Endodermal cell (in vitro differentiated cells): Measurements from ENCODE around the gene ABCC5. TPM values are rescaled to one million over a fixed set of nuclear protein-coding genes. Genes with fewer than 3 reads are reported as not detected.

Experiments
- DNase-seq: peaks from one replicate; pipeline ENCODE4 v3.0.0-alpha.2; 2017
- H3K27ac ChIP-seq: 2 replicates; pipeline ENCODE4 v1.5.1; 2013; ENCODE audit warnings: mild to moderate bottlenecking, low read depth, low read length, moderate library complexity
- H3K27me3 ChIP-seq: 2 replicates; pipeline ENCODE4 v1.6.1; 2013; ENCODE audit warnings: mild to moderate bottlenecking, low read length, moderate library complexity; ENCODE audit not compliant: insufficient read depth, control insufficient read depth, poor library complexity, severe bottlenecking
- H3K36me3 ChIP-seq: 2 replicates; pipeline ENCODE4 v1.7.0; 2013; ENCODE audit warnings: mild to moderate bottlenecking, low read length, moderate library complexity; ENCODE audit not compliant: control insufficient read depth, insufficient read depth
- H3K4me1 ChIP-seq: one replicate; pipeline ENCODE4 v1.7.0; 2013; ENCODE audit warnings: low read length; ENCODE audit not compliant: control insufficient read depth, insufficient read depth
- H3K4me3 ChIP-seq: 2 replicates; pipeline ENCODE4 v1.5.1; 2013; ENCODE audit warnings: mild to moderate bottlenecking, low read length, moderate library complexity
- H3K9ac ChIP-seq: 2 replicates; pipeline ENCODE4 v1.6.1; 2013; ENCODE audit warnings: mild to moderate bottlenecking, low read length, moderate library complexity; ENCODE audit not compliant: poor library complexity, severe bottlenecking; ENCODE audit errors: extremely low read depth
- H3K9me3 ChIP-seq: 2 replicates; pipeline ENCODE4 v1.6.1; 2013; ENCODE audit warnings: mild to moderate bottlenecking, low read length, moderate library complexity; ENCODE audit not compliant: control insufficient read depth
- H3K27ac Mint-ChIP-seq: 2 replicates; pipeline ENCODE4 v1.8.0; 2020; ENCODE audit warnings: mixed read lengths
- H3K27me3 Mint-ChIP-seq: 2 replicates; pipeline ENCODE4 v1.8.0; 2021; ENCODE audit warnings: mild to moderate bottlenecking, mixed read lengths; ENCODE audit not compliant: insufficient read depth
- H3K36me3 Mint-ChIP-seq: 2 replicates; pipeline ENCODE4 v1.8.0; 2020; ENCODE audit warnings: low read depth, mixed read lengths
- H3K4me1 Mint-ChIP-seq: 2 replicates; pipeline ENCODE4 v1.8.0; 2020; ENCODE audit warnings: mixed read lengths
- H3K4me3 Mint-ChIP-seq: 2 replicates; pipeline ENCODE4 v1.8.0; 2020; ENCODE audit warnings: mild to moderate bottlenecking, moderate library complexity, mixed read lengths
- H3K9me3 Mint-ChIP-seq: 2 replicates; pipeline ENCODE4 v1.8.0; 2020; ENCODE audit warnings: mild to moderate bottlenecking, mixed read lengths
- CTCF ChIP-seq: fragments of 200-600 bp; sonication (generic); conservative IDR thresholded peaks from 2 replicates; pipeline ENCODE4 v1.5.0; 2021; ENCODE audit warnings: antibody characterized with exemption, mild to moderate bottlenecking
- WGBS, 2 experiments: methylation state at CpG; one replicate each; pipeline versions ENCODE4 v1.1.5 to v1.1.7; 2013; ENCODE audit warnings: missing lambda C conversion rate in 2 of 2, mixed read lengths in 1 of 2; ENCODE audit not compliant: insufficient coverage in 1 of 2, insufficient read length in 1 of 2; 5-methylcytosine and 5-hydroxymethylcytosine counted together
- total RNA-seq, 2 donors: library from RNA; stranded (reverse); fragmentation: NEBNext Ultra II Directional in 1 of 2; extraction: Animal tissue kit (Norgen Biotek cat#: 25700) in 1 of 2; gene quantifications; 2 replicates in 1 of 2; 3 replicates in 1 of 2; pipeline ENCODE4 v1.2.1, GENCODE V29; 2021

The ABCC5 gene
- total RNA-seq, 2 donors from 2014 or later, result 32.8 to 35.7 TPM

GRCh38 chr3:183885766-183886165, 131.9 kb downstream of the ABCC5 start:
- no peak overlapping the region for H3K9ac ChIP-seq

GRCh38 chr3:183884427-183885296, 133.0 kb downstream of the ABCC5 start, which contains the start of gene PARL:
TSS of gene PARL (minus strand) at chr3:183884880. CDS start at chr3:183884846, 34 bp downstream.
- peak; percentile 99 for DNase-seq
- H3K4me3 Mint-ChIP-seq, result peak within 1 kb of the TSS; percentile 94
- peaks cover 23% of the 10 kb centered on the region for H3K4me1 Mint-ChIP-seq
- peak within 1 kb of the TSS; percentile 94 for H3K27ac Mint-ChIP-seq
- Histone ChIP-seq H3K9ac (peak within 1 kb of the TSS; percentile 62), H3K4me3 (peak within 1 kb of the TSS; percentile 98), H3K27ac (peak within 1 kb of the TSS; percentile 26), H3K4me1 (no peaks in the 10 kb centered on the region), H3K36me3 (peaks cover 3% of the 10 kb centered on the region), H3K27me3 (peaks cover 5% of the 10 kb centered on the region), H3K9me3 (no peaks in the 10 kb centered on the region)
- H3K27me3 Mint-ChIP-seq, result peaks cover 23% of the 10 kb centered on the region
- peak; percentile 99 for TF ChIP-seq CTCF
- no peaks in the 10 kb centered on the region for H3K9me3 Mint-ChIP-seq
- WGBS, 2 experiments, result 2 to 5% methylated on average over 26 to 63 of the region's 63 CpGs
- H3K36me3 Mint-ChIP-seq, result peaks cover 6% of the 10 kb centered on the region

More at GRCh38 chr3:183885766-183886165, 131.9 kb downstream of the ABCC5 start:
- Histone ChIP-seq H3K9me3 (no peaks in the 10 kb centered on the region), H3K36me3 (no peaks in the 10 kb centered on the region), H3K4me1 (no peaks in the 10 kb centered on the region), H3K27me3 (peaks cover 9% of the 10 kb centered on the region), H3K4me3 (no peak overlapping the region), H3K27ac (no peak overlapping the region)
- Mint-ChIP-seq H3K4me3 (no peak overlapping the region), H3K27ac (no peak overlapping the region), H3K27me3 (peaks cover 32% of the 10 kb centered on the region), H3K4me1 (peaks cover 21% of the 10 kb centered on the region), H3K9me3 (no peaks in the 10 kb centered on the region), H3K36me3 (peaks cover under 1% of the 10 kb centered on the region)
- TF ChIP-seq CTCF, result no peak
- WGBS, 2 experiments, result 92 to 95% methylated on average over 10 of the region's 10 CpGs
- DNase-seq, result no peak

GRCh38 chr3:183884097-183884426, 133.6 kb downstream of the ABCC5 start:
- no peak for DNase-seq
- peak overlapping the region; percentile 98 for H3K4me3 ChIP-seq
- WGBS, 2 experiments, result 2 to 8% methylated on average over 5 to 9 of the region's 9 CpGs
- TF ChIP-seq CTCF, result no peak
- peak overlapping the region; percentile 62 for H3K9ac ChIP-seq
- H3K27me3 Mint-ChIP-seq, result peaks cover 18% of the 10 kb centered on the region
- H3K9me3 Mint-ChIP-seq, result no peaks in the 10 kb centered on the region
- peak overlapping the region; percentile 26 for H3K27ac ChIP-seq
- no peaks in the 10 kb centered on the region for H3K4me1 ChIP-seq
- H3K4me3 Mint-ChIP-seq, result peak overlapping the region; percentile 94
- peak overlapping the region; percentile 94 for H3K27ac Mint-ChIP-seq
- H3K4me1 Mint-ChIP-seq, result peaks cover 26% of the 10 kb centered on the region
- H3K36me3 ChIP-seq, result peaks cover 7% of the 10 kb centered on the region
- no peaks in the 10 kb centered on the region for H3K27me3 ChIP-seq
- peaks cover 6% of the 10 kb centered on the region for H3K36me3 Mint-ChIP-seq
- H3K9me3 ChIP-seq, result no peaks in the 10 kb centered on the region
